Fibroblast of lung (primary cell): ENCODE measurements around the gene PPP1R16B.

Experiments
- CTCF ChIP-seq, 2 donors: IDR thresholded peaks in 1 of 2; conservative IDR thresholded peaks in 1 of 2; 1 replicate in 1 of 2; 2 replicates in 1 of 2; pipeline ENCODE4 v1.5.1; 2011 to 2012; ENCODE audit warnings: low read length in 2 of 2, control low read depth in 1 of 2, inconsistent platforms in 1 of 2, low read depth in 1 of 2, mild to moderate bottlenecking in 1 of 2
- EZH2 ChIP-seq: IDR thresholded peaks from 2 replicates; pipeline ENCODE4 v1.5.1; 2012; ENCODE audit warnings: low read length, control low read depth, mild to moderate bottlenecking; ENCODE audit errors: missing control alignments

- no peak for TF ChIP-seq CTCF (conservative IDR thresholded peaks at IDR 0.05 in 1 of 2, IDR thresholded peaks at IDR 0.05 in 1 of 2; ENCODE audit: low read depth in 1 of 2, low read length in 2 of 2)
- TF ChIP-seq EZH2 = no peak
Measured at GRCh38 chr20:38907918-38908677, 102.6 kb downstream of the PPP1R16B start.
